Suprapubic skin (tissue), 4 donors: ENCODE results near the gene EPB41L4B.

ENCODE experiments used
- CTCF ChIP-seq, 2 donors: fragments of 200-600 bp in 1 of 2; fragments of 450-650 bp in 1 of 2; sonication (generic) in 1 of 2; IDR thresholded peaks; one replicate each; pipeline ENCODE4 v1.5.1; 2016 to 2019; ENCODE audit warnings: antibody characterized with exemption in 2 of 2, mild to moderate bottlenecking in 1 of 2, moderate library complexity in 1 of 2
- POLR2A ChIP-seq, 2 donors: fragments of 450-650 bp; IDR thresholded peaks; one replicate each; pipeline ENCODE4 v1.6.1; 2017; ENCODE audit warnings: antibody characterized with exemption in 2 of 2, mild to moderate bottlenecking in 2 of 2, moderate library complexity in 2 of 2
- POLR2AphosphoS5 ChIP-seq, 3 donors: sonication (generic); formaldehyde crosslinking; IDR thresholded peaks; one replicate each; pipeline ENCODE4 v1.6.1; 2017; ENCODE audit warnings: antibody characterized with exemption in 3 of 3

- TF ChIP-seq CTCF (IDR thresholded peaks at IDR 0.05) (no peak), POLR2AphosphoS5 (IDR thresholded peaks at IDR 0.05) (no peak), POLR2A (IDR thresholded peaks at IDR 0.05) (no peak)
Measured at GRCh38 chr9:109192732-109193361, 128.0 kb downstream of the EPB41L4B start.
